ENCODE measurements around the gene SCNN1A. TPM values are rescaled to one million over a fixed set of nuclear protein-coding genes. Genes with fewer than 3 reads are reported as not detected.

The SCNN1A gene
- total RNA-seq, 1 experiment from 2014 or later, result 28.5 TPM

- Histone ChIP-seq H3K27me3 (ENCODE audit: control insufficient read depth, insufficient read depth, low read length) (peaks cover 5% of the 10 kb centered on the region; the same call in 1 of the 2 replicates), H3K36me3 (replicated peaks; ENCODE audit: control insufficient read depth, insufficient read depth, low read length) (no peaks in the 10 kb centered on the region), H3K4me3 (ENCODE audit: insufficient read depth, low read depth, low read length) (no peak overlapping the region)
- peak; percentile 46 for DNase-seq
Observed at GRCh38 chr12:6377667-6377994, 2.3 kb upstream of the SCNN1A start.

- H3K27me3 ChIP-seq (ENCODE audit: control insufficient read depth, insufficient read depth, low read length), result peaks cover 2% of the 10 kb centered on the region; the same call in 1 of the 2 replicates
- peak; percentile 54 for DNase-seq
- H3K36me3 ChIP-seq (replicated peaks; ENCODE audit: control insufficient read depth, insufficient read depth, low read length), result no peaks in the 10 kb centered on the region
- H3K4me3 ChIP-seq (ENCODE audit: insufficient read depth, low read depth, low read length), result no peak overlapping the region
Observed at GRCh38 chr12:6376870-6377666, 1.7 kb upstream of the SCNN1A start.

GRCh38 chr12:6376079-6376869, 911 bp upstream of the SCNN1A start:
- H3K36me3 ChIP-seq (replicated peaks; ENCODE audit: control insufficient read depth, insufficient read depth, low read length), result no peaks in the 10 kb centered on the region
- peak; percentile 89 for DNase-seq
- peaks cover 2% of the 10 kb centered on the region; the same call in 1 of the 2 replicates for H3K27me3 ChIP-seq (ENCODE audit: control insufficient read depth, insufficient read depth, low read length)
- peak overlapping the region; percentile 42; the same call in 1 of the 2 replicates for H3K4me3 ChIP-seq (ENCODE audit: insufficient read depth, low read depth, low read length)

GRCh38 chr12:6374786-6375160, 590 bp downstream of the SCNN1A start:
- Histone ChIP-seq H3K36me3 (replicated peaks; ENCODE audit: control insufficient read depth, insufficient read depth, low read length) (no peaks in the 10 kb centered on the region; the same call in 1 of the 2 replicates), H3K4me3 (ENCODE audit: insufficient read depth, low read depth, low read length) (peak overlapping the region; percentile 59), H3K27me3 (ENCODE audit: control insufficient read depth, insufficient read depth, low read length) (no peaks in the 10 kb centered on the region)
- no peak for DNase-seq

GRCh38 chr12:6374028-6374785, 1.2 kb downstream of the SCNN1A start:
- Histone ChIP-seq H3K4me3 (ENCODE audit: insufficient read depth, low read depth, low read length) (peak overlapping the region; percentile 59), H3K36me3 (replicated peaks; ENCODE audit: control insufficient read depth, insufficient read depth, low read length) (no peaks in the 10 kb centered on the region; the same call in 1 of the 2 replicates), H3K27me3 (ENCODE audit: control insufficient read depth, insufficient read depth, low read length) (no peaks in the 10 kb centered on the region)
- DNase-seq, result peak; percentile 47

- no peaks in the 10 kb centered on the region; the same call in 1 of the 2 replicates for H3K36me3 ChIP-seq (replicated peaks; ENCODE audit: control insufficient read depth, insufficient read depth, low read length)
- H3K27me3 ChIP-seq (ENCODE audit: control insufficient read depth, insufficient read depth, low read length), result no peaks in the 10 kb centered on the region
- H3K4me3 ChIP-seq (ENCODE audit: insufficient read depth, low read depth, low read length), result peak overlapping the region; percentile 59
- DNase-seq, result peak; percentile 25
Observed at GRCh38 chr12:6373022-6373787, 2.2 kb downstream of the SCNN1A start.

GRCh38 chr12:6372403-6373003, 2.9 kb downstream of the SCNN1A start:
- Histone ChIP-seq H3K4me3 (ENCODE audit: insufficient read depth, low read depth, low read length) (no peak overlapping the region; the same call in 1 of the 2 replicates), H3K36me3 (replicated peaks; ENCODE audit: control insufficient read depth, insufficient read depth, low read length) (no peaks in the 10 kb centered on the region; the same call in 1 of the 2 replicates), H3K27me3 (ENCODE audit: control insufficient read depth, insufficient read depth, low read length) (no peaks in the 10 kb centered on the region)
- DNase-seq, result peak; percentile 65

- peak; percentile 95 for DNase-seq
- Histone ChIP-seq H3K4me3 (ENCODE audit: insufficient read depth, low read depth, low read length) (peak overlapping the region; percentile 30; the same call in 1 of the 2 replicates), H3K27me3 (ENCODE audit: control insufficient read depth, insufficient read depth, low read length) (no peaks in the 10 kb centered on the region), H3K36me3 (replicated peaks; ENCODE audit: control insufficient read depth, insufficient read depth, low read length) (no peaks in the 10 kb centered on the region; the same call in 1 of the 2 replicates)
Observed at GRCh38 chr12:6370994-6371754, 4.2 kb downstream of the SCNN1A start.

- DNase-seq, result peak; percentile 48
- H3K4me3 ChIP-seq (ENCODE audit: insufficient read depth, low read depth, low read length), result peak overlapping the region; percentile 30; the same call in 1 of the 2 replicates
- H3K36me3 ChIP-seq (replicated peaks; ENCODE audit: control insufficient read depth, insufficient read depth, low read length), result no peaks in the 10 kb centered on the region; the same call in 1 of the 2 replicates
- no peaks in the 10 kb centered on the region for H3K27me3 ChIP-seq (ENCODE audit: control insufficient read depth, insufficient read depth, low read length)
Observed at GRCh38 chr12:6370576-6370935, 4.8 kb downstream of the SCNN1A start.

- Histone ChIP-seq H3K4me3 (ENCODE audit: insufficient read depth, low read depth, low read length) (no peak overlapping the region), H3K27me3 (ENCODE audit: control insufficient read depth, insufficient read depth, low read length) (no peaks in the 10 kb centered on the region), H3K36me3 (replicated peaks; ENCODE audit: control insufficient read depth, insufficient read depth, low read length) (no peaks in the 10 kb centered on the region; the same call in 1 of the 2 replicates)
- peak; percentile 27 for DNase-seq
Observed at GRCh38 chr12:6369916-6370575, 5.3 kb downstream of the SCNN1A start.

- peak; percentile 39 for DNase-seq
- H3K4me3 ChIP-seq (ENCODE audit: insufficient read depth, low read depth, low read length), result no peak overlapping the region
- no peaks in the 10 kb centered on the region for H3K27me3 ChIP-seq (ENCODE audit: control insufficient read depth, insufficient read depth, low read length)
- no peaks in the 10 kb centered on the region; the same call in 1 of the 2 replicates for H3K36me3 ChIP-seq (replicated peaks; ENCODE audit: control insufficient read depth, insufficient read depth, low read length)
Observed at GRCh38 chr12:6368906-6369525, 6.3 kb downstream of the SCNN1A start.
